Liver (tissue), 3 donors: Measurements from ENCODE around the gene TMEM129.

Experiments used
- ATF3 ChIP-seq: IDR thresholded peaks from 2 replicates; pipeline ENCODE4 v1.6.1; 2016; ENCODE audit warnings: antibody characterized with exemption
- CTCF ChIP-seq: fragments of 150-350 bp; IDR thresholded peaks from 2 replicates; pipeline ENCODE4 v1.5.1; 2017; ENCODE audit warnings: improper control_type of control experiment, low read depth, low read length; ENCODE audit not compliant: missing input control
- FOXA1 ChIP-seq: IDR thresholded peaks from 2 replicates; pipeline ENCODE4 v1.6.1; 2016; ENCODE audit warnings: antibody characterized with exemption
- GABPA ChIP-seq, 2 donors: IDR thresholded peaks in 1 of 2; conservative IDR thresholded peaks in 1 of 2; 2 replicates each; pipeline ENCODE4 v1.6.1; 2016; ENCODE audit warnings: antibody characterized with exemption in 2 of 2, mild to moderate bottlenecking in 1 of 2, moderate library complexity in 1 of 2
- HNF4A ChIP-seq, 2 donors: conservative IDR thresholded peaks; 2 replicates each; pipeline ENCODE4 v1.6.1; 2016; ENCODE audit warnings: antibody characterized with exemption in 2 of 2, mild to moderate bottlenecking in 2 of 2
- REST ChIP-seq: IDR thresholded peaks from 2 replicates; pipeline ENCODE4 v1.6.1; 2016; ENCODE audit warnings: antibody characterized with exemption, mild to moderate bottlenecking
- RXRA ChIP-seq, 2 donors: IDR thresholded peaks; 2 replicates each; pipeline ENCODE4 v1.6.1; 2017 to 2018; ENCODE audit warnings: antibody characterized with exemption in 2 of 2, mild to moderate bottlenecking in 1 of 2
- SP1 ChIP-seq: IDR thresholded peaks from 2 replicates; pipeline ENCODE4 v1.6.1; 2018; ENCODE audit warnings: antibody characterized with exemption, mild to moderate bottlenecking
- TAF1 ChIP-seq: conservative IDR thresholded peaks from 2 replicates; pipeline ENCODE4 v1.6.1; 2016; ENCODE audit warnings: antibody characterized with exemption, mild to moderate bottlenecking
- YY1 ChIP-seq: IDR thresholded peaks from 2 replicates; pipeline ENCODE4 v1.6.1; 2016; ENCODE audit warnings: antibody characterized with exemption, mild to moderate bottlenecking
- ZBTB33 ChIP-seq: IDR thresholded peaks from 2 replicates; pipeline ENCODE4 v1.6.1; 2016; ENCODE audit warnings: antibody characterized with exemption
- donor health status: healthy.
- donor health status: healthy.

GRCh38 chr4:1763070-1763549 is 42.0 kb upstream of the TMEM129 start:
- TF ChIP-seq CTCF (no peak), ZBTB33 (no peak), FOXA1 (no peak), GABPA (IDR thresholded peaks at IDR 0.05 in 1 of 2, conservative IDR thresholded peaks at IDR 0.05 in 1 of 2) (no peak), TAF1 (no peak), ATF3 (no peak), REST (no peak), YY1 (no peak), SP1 (no peak), HNF4A (conservative IDR thresholded peaks at IDR 0.05) (no peak), RXRA (IDR thresholded peaks at IDR 0.05) (no peak)
